Stromal cell of bone marrow (primary cell): ENCODE measurements around the gene ENO4.

ENCODE experiments used
- DNase-seq: peaks from one replicate; pipeline ENCODE4 v3.0.0-alpha.2; 2012; ENCODE audit warnings: low read depth

The ENO4 gene

DNA sequence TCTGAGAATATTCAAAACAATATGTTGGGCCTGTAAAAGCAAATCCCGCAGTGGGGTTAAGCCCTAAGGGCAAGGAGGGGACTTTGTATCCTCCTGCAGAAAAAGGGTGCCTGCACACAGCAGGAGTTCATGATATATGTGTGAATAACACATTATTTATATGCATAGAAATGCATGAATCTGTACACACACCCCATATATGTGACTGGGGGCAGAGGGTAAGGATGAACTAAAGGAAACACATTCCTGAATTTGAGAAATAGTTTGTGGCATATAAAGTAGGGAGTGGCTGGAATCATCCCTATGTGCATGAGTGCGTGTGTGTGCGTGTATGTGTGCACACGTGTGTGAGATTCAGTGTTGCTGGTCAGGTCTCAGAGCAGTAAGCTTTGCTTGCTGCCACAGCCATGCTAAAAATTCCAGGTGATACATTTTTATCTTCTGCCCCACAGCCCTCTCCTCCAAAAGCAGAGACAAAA lies 18.9 kb downstream of the ENO4 start:
- DNase-seq, result no peak

DNA sequence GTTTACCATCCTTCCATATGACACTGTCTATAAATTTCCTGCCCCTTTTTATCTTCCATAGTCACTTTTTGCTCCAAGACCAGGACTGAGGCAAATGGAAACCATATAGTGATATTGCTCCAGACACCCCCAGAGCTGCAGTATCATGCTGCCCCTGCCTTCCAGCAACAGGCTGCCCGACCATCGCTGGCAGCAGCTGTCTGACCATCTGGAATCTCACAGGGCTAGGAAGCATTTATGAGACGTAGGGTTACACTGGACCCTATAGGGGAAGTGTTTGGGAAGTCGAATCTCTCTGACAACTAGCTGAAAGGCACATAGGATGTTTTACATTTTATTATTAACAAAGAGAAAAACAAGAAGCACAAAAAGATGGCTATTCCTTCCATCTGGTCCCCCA lies 19.4 kb downstream of the ENO4 start:
- DNase-seq, result no peak

DNA sequence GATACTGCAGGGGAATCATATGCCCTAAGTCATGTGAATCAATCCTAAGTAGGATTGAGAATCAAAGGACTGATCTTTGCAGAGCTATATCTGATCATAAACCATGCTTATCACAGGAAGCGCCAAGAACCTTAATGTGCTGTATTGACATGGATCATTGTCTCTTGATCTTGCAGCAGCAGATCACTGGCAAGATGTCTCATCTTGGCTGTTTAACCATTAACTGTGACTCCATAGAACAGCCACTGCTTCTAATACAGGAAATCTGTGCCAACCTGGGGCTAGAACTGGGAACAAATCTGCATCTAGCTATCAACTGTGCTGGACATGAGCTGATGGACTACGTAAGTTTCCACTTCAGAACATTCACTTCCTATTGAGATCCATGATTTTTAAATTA lies 21.6 kb downstream of the ENO4 start:
- no peak for DNase-seq

DNA sequence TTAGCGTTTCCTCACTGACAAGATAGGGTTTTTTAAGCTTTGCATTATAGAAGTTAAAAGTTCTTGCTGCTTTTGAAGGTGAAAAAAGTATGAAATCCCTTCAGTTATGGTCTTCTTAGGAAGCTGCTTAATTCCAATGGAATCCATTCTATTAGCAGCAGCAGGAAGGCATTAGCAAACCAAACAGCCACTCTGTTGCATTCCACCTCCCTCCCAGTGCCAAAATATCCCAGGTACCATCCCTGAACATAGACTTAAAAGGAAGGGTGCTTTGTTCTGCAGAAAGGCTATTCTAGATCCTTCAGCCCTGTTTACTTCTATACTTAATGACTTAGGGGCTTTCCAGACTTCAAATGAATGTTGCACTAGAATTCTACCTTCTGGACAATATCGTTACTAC lies 23.8 kb downstream of the ENO4 start:
- no peak for DNase-seq

DNA sequence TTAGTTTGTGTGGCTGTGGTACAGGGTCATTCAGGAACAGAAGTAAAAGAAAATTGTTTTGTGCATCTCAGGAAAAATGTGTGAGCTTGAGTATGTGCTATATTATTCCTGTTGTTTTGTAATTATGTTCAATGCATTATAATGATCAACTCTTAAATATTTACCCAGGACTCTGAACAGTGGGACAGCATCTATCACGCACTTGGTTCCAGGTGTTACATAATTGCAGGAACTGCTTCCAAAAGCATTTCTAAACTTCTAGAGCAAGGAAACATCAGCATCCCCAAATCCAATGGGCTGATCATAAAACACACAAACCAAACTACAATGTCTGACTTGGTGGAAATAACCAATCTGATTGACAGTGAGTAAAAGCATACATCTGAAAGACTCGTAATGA lies 26.6 kb downstream of the ENO4 start:
- DNase-seq, result no peak

DNA sequence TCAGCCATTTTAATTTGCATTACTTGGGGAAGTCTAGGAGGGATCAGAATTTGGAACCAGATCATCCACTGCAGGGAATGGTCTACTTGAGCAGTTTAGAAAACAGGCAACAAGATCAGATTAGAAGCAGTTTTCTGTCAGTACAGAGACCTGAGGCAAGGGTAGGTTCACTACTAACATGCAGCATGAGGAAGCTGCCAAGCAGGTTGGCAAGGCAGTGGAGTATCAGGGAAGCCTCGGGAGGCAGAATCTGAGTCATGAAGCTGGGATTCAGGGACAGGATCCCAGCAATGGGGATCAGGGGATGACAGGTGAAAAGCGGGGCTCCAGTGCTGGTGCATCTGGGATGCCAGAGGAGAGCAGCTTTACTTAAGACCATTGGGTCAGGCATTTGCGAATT lies 28.1 kb downstream of the ENO4 start:
- DNase-seq, result no peak

DNA sequence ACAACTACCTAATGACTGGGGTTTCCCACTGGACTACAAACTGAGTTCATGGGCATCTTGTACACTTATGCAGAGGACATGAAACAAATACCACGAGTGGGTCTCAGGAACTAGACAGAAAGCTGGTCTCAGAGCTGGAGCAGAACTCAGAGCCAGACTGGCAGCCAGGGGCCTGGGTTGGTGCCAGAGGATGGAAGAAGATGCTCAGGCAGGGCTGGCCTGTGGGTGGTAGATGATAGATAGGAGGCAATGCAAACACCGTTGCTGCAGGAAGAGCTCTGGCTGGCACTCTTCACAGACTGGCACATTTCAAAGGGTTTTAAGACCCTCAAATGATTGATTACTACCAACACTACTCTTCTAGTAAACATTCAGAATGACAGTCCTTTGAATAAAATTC lies 28.8 kb downstream of the ENO4 start:
- no peak for DNase-seq

DNA sequence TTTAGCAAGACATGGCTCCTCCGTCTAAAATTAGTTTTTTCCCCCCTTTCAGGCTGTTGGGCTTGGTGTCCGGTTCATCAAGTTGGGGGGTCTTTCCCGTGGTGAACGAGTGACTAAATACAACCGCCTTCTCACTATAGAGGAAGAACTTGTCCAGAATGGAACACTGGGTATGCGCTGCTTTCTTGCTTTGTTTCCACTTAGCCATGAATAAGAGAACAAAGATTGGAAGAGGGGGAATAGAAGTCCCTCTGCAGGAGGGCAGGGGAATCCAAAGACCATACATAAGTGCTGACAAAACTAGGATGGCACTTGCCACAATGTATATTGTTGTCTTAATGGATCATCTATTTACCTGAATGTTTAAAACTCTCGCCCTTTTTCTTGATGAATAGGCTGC lies 30.5 kb downstream of the ENO4 start:
- no peak for DNase-seq

DNA sequence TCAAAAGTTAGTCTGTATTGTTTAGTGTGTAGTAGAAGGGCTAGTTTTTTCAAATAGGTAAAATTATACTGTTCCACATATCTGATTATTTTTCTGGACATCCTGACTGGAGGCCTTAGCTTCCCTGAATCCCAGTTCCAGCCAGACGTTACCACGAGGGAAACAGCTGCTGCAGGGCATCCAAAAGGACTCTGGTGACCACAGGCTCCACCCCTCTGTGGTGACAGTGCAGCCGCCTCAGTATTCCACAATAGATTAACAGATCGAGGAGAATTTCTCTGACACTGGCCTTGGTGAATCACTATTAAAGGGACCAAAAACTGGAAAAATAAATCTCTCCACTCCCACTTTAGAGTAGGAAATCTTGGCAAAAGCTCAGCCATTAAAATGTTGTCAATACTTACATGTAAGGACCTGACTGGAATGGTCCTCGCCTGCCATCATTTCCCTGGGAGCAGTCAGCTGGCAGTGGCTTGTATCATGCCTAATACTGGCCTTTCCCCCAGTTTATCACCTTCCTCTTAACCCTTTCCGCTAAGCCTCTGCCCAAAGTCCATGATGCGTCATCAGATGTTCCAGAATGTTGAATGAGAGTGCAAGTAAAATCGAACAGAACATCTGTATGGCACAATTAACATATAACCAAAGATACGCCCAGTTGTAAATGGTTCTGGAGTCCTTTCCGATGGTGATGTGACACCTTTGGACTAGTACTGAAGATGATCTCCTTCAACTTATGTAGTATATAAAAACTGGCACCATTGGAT lies 31.6 kb downstream of the ENO4 start:
- DNase-seq, result no peak

DNA sequence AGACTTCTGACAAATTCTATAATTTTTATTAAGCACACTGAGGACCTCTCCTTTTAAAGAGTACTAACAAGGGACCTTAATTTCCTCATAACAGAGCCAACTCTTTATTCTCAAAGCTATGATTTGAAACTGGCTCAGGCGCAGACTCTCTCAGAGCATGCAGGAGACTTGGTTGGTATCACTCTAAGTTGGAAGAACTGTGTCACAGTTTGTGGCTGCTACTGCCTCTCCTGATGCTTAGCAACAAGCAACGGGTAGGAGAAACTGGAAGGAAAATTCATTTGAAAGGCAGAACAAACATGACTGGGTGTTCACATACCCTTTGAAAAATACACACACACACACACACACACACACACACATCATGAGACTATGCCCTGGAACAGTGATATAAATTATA lies 33.3 kb downstream of the ENO4 start:
- no peak for DNase-seq

DNA sequence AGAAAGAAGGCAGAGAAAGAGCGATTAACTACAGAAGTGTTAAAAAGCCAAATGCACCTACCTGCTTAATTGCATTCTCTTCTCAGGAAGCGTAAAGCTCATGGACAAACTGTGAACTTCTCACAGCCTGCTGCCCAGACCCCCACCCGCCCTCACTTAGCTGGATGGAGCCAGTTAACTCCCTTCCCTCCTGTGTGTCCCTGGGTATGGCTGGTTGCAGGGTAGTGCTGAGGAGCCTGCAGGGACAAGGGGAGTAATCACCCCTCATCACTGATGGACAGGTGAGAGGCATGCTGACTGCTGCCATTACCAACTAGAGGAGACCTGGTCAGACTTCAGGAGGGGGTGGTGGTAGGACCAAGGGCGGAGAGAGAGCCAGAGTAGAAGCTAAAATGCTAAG lies 37.5 kb downstream of the ENO4 start:
- no peak for DNase-seq

DNA sequence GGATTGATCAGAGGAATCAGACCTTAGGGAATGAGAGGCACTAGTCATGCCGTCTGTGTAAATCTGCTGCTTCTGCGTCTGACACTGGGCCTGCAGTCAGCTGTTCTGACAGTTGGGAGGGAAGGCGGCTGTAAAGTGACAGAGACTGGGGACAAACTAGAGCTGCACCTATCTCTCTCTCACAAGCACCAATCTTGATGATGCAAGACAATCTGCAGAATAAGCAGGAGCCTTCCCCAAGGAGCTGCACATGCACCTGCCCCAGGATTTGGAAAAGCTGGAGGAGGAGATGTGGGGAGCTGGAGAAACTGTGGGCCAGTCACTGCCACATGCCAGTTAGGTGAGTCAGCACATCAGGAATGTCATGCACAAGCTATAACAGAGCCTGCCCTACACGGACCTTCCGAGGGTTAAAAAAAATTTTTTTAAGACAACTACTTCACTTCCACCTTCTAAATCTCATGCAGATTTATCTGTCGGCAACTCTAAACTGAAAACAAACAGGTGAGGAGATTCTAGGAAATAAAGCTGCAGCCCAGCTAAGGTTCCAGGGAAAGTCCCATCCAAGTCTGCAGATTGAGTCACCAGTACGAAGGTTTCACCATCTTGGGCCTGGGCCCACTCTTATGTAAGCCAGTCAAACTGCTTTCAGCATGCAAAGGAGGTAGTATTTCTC lies 39.2 kb downstream of the ENO4 start:
- peak; percentile 62 for DNase-seq

DNA sequence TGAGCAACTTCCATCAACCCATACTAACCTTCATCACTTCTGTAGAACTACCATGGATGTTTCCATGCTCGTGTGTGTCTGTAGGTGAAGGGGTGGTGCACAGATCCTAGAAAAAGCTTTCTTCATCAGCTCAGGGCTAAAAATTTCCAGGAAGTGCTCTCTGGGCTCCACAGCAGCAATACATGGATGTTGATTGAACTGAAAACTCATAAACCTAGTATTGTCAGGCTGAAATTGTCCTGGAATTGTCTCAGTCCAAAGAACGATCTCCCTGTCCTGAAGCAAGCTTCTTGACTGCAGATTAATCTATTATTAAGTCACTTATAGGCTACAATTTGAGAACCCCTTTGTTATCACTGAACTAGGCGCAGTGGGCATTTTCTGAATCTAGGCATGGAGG lies 39.8 kb downstream of the ENO4 start:
- DNase-seq, result no peak

DNA sequence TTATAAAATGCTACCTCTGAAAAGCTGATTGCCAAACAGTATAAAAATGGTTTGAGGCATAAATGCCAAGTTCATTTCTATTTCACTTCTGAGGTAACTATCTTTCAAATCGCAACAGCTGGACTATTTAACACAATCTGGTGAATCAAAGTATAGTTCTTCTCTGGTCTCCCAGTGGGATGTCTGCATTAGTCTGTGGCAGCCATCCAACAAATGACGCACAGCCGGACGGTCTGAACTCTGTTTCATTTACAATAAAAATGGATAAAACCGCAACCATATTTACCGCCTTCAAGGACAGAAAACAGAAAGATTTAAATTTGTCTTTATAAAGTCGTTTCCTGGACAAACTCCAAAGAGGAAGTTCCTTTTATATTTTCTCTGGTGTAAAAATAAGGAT lies 41.9 kb downstream of the ENO4 start:
- peak; percentile 57 for DNase-seq

DNA sequence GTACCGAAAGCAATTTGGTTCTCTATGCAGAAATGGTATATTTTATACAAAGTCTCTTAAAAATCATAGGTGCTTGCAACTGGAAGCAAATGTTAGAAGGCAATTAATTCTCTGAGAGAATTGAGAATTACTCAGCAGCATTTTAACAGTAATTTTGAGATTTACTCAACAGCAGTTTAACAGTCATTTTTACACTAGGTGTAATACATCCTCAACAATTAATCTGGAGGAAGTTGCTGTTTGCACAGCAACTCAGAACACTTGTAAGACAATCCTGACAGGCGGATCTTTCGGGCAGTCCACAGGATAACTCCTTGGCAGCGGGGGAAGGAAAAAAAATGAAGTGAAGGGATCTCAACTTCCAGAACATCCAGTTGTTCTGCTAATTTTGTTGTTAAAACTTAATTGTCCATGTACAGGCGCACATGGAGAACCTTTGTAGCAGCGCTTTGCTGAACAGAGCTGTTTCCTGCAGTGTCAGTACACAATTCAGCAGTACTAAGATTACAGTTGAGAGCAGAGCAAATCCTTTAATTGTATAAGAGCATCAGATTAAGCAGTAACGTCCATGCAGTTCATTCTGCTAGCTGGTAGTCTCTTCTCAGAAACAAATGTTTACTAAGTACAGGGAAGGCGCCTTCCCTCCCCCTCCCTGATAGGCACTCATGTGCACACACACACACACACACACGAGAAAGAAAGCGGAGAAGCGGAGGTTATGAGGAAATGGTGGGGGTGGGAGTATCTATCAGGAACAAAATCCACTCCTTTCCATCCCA lies 43.8 kb downstream of the ENO4 start:
- no peak for DNase-seq

DNA sequence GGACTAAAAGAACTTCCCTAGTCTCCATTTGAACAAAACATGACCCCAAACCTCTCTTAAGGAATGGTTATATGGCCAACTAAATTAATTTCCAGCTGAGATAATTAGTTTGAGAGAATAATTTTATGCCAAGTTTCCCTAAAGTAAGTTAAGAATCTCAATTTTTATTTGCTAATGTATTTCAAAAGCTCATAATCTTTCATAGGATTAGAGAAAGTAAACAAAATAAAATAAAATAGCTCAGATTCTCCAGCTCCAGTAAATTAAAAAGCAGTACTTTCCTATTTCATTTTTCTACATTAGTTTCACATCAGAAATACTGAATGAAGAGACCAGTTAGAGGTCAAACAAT lies 44.4 kb downstream of the ENO4 start:
- DNase-seq, result no peak

DNA sequence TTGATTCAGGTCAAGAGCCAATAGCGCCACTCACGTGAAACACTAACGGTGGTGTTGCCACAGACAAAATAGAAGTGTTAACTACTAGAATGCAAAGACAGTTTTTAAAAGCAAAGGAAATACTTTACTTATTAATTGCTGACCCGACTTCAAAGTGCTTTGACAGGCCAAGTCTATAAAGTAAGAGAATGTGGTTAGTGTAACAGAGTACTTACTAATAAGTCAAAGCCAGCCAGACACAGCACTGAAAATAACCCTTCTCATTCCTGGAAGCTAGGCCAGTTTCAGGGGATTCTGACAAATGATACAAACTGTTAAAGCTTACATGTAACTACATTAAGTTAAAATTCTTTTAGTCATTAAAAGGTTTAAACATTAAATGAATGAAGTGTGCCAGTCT lies 50.3 kb downstream of the ENO4 start:
- DNase-seq, result no peak

DNA sequence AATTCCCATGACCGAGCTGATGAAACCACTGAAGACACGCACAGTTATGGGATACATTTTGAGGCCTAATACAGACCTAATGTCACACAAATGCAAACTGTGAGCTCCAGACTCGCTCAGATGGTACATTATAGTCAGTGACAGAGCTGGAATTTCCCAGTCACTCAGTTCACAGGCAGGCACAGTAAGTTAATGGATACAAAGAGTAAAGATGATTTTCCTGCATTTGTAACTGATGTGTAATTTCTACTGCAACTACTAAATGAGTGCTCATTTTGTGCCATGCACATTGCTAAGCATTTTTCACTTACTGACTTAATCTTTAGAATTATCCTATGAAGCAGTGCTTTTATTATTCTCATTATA lies 56.5 kb downstream of the ENO4 start:
- DNase-seq, result no peak

DNA sequence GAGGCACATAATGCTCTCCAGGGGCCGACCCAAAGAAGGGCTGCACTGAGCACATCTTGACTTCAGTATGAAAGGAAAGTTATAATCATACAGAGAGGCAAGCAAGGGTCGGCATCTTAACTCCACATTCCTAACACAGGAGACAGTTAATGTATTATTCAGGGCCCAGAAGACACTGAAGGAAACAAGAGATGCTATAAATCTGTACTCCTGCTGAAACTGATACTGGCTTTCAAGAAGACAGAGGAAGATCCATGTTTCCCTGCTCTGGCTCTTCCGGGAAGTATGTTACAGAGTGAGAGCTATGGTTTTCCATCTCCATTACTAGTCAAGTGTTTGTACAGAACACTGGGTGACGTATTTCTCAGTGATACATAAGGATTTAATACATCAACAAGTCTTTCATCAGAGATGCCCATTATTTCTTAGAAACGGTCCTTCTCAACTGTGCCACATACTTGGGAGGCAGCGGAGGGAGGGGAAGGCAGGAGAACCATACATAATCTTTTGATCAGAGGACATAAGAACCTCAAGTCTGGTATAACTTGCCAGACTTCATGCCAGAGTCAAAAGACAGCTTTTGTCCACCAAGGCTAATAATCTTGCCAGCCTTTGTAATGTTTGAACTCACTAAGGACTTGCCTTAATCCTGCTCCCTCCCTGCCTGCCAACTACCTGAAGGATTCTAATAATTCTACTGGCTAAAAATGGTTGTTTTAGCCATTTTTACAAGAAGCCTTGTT lies 58.1 kb downstream of the ENO4 start:
- DNase-seq, result no peak

DNA sequence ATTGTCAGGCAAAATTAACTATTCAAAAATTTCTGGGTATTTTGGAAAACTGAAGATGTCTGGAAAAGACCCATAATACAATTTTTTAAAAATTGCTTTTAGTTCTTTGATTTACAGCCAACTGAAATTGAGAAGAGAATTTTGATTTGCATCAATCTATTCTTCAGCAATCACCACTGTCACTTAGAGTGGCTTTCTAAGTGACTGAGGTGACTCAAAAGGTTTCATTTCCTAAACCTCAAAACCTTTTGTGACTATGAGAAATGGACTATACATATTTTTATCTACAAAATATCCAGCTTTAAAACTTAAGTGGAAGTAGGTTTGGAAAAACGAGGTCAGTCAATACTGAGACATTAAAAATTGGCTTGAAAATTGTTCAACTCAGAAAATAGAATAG lies 60.0 kb downstream of the ENO4 start:
- DNase-seq, result no peak

DNA sequence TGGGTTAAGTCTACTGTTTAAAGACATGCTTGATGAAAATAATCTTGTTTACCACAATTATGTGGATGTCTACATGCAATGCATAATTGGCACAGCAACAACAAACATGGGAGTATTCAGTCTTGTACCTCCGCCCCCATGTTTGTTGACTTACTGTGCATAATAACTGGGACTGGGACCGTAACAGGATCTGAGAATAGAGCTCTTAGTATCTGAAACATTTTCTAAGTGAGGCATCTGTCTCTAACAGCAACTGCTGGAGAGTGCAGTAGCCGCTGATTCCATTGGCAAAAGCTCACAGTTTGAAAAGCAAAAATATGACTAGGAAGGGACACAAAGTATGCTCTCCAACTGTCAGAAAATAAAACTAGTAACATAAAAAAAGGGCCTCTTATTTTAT lies 61.6 kb downstream of the ENO4 start:
- DNase-seq, result no peak

DNA sequence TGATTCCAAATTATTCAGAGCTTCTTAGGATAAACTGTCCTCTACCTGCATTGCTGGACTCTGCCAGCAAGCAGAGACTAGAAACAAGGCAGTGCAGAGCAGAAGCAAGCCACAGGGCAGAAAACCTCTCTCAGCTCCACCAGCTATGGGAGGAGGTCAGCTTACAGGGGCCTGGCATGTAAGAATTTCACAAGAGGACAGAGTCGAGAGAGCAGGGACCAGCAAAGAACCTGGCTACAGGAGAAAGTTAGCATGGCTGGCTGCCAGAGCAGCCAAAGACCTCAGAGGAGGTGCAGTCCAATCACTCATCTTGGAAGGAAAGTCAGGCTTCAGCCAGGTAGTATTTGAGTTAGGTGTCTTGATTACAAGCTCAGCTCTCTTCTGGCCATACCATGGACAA lies 62.9 kb downstream of the ENO4 start:
- DNase-seq, result no peak

DNA sequence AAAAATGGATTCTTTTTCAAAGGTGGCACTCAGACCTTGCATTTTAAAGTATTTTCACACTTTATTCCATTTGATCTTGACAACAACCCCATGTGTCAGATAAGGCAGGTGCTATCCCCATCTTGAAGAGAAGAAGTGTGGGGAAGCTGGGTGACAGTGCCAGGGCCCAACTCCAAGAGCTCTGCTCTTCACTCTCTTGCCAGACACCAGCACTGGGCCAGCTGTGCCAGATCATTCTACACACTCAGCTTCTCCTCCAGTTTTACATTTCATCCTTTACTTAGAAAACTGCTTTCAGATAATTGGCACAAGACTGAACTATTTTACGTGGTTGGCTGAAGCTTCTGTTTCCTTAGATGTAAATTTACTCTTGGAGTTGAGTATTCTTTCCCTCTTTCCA lies 64.4 kb downstream of the ENO4 start:
- no peak for DNase-seq
